GM23248 (cell line): ENCODE data around the gene TRIOBP. TPM values are rescaled to one million over a fixed set of nuclear protein-coding genes. Genes with fewer than 3 reads are reported as not detected.

Source experiments
- DNase-seq: peaks from one replicate; pipeline ENCODE4 v3.0.0-alpha.2; 2015
- H2AFZ ChIP-seq: fragments of 200-600 bp; sonication (generic); 2 replicates; pipeline ENCODE4 v1.6.1; 2016; ENCODE audit warnings: antibody characterized with exemption
- H3F3A ChIP-seq: fragments of 200-600 bp; sonication (generic); 2 replicates; pipeline ENCODE4 v1.6.1; 2016; ENCODE audit warnings: mild to moderate bottlenecking, antibody characterized with exemption, mixed run types; ENCODE audit not compliant: insufficient read depth
- H3K27ac ChIP-seq: fragments of 200-600 bp; sonication (generic); 2 replicates; pipeline ENCODE4 v1.5.1; 2016; ENCODE audit warnings: mild to moderate bottlenecking
- H3K27me3 ChIP-seq: fragments of 200-600 bp; sonication (generic); replicated peaks from 2 replicates; pipeline ENCODE4 v1.6.1; 2016; ENCODE audit warnings: mild to moderate bottlenecking; ENCODE audit not compliant: insufficient read depth
- H3K36me3 ChIP-seq: fragments of 200-600 bp; sonication (generic); 2 replicates; pipeline ENCODE4 v1.6.1; 2016; ENCODE audit warnings: low read depth, mild to moderate bottlenecking
- H3K4me1 ChIP-seq: fragments of 200-600 bp; sonication (generic); 2 replicates; pipeline ENCODE4 v1.6.1; 2016; ENCODE audit warnings: mild to moderate bottlenecking; ENCODE audit not compliant: insufficient read depth
- H3K4me2 ChIP-seq: fragments of 200-600 bp; sonication (generic); one replicate; pipeline ENCODE4 v1.6.1; 2016; ENCODE audit warnings: mild to moderate bottlenecking; ENCODE audit not compliant: unreplicated experiment
- H3K4me3 ChIP-seq: fragments of 200-600 bp; sonication (generic); 2 replicates; pipeline ENCODE4 v1.5.1; 2016; ENCODE audit warnings: mild to moderate bottlenecking
- H3K79me2 ChIP-seq: fragments of 200-600 bp; sonication (generic); 2 replicates; pipeline ENCODE4 v1.6.1; 2016; ENCODE audit warnings: mild to moderate bottlenecking; ENCODE audit not compliant: insufficient read depth
- H3K9ac ChIP-seq: fragments of 200-600 bp; sonication (generic); 2 replicates; pipeline ENCODE4 v1.6.1; 2016; ENCODE audit warnings: mild to moderate bottlenecking
- H3K9me2 ChIP-seq: fragments of 200-600 bp; sonication (generic); 2 replicates; pipeline ENCODE4 v1.6.1; 2016; ENCODE audit warnings: mixed run types, mild to moderate bottlenecking, moderate library complexity; ENCODE audit not compliant: insufficient read depth
- H3K9me3 ChIP-seq: fragments of 200-600 bp; sonication (generic); one replicate; pipeline ENCODE4 v1.6.1; 2017; ENCODE audit warnings: low read depth
- H4K20me1 ChIP-seq: fragments of 200-600 bp; sonication (generic); 2 replicates; pipeline ENCODE4 v1.6.0; 2016; ENCODE audit not compliant: insufficient read depth
- EZH2 ChIP-seq: fragments of 200-600 bp; sonication (generic); IDR thresholded peaks from 2 replicates; pipeline ENCODE4 v1.6.1; 2018; ENCODE audit warnings: antibody characterized with exemption, mild to moderate bottlenecking; ENCODE audit not compliant: insufficient read depth, poor library complexity, severe bottlenecking
- EZH2phosphoT487 ChIP-seq: fragments of 200-600 bp; sonication (generic); IDR thresholded peaks from 2 replicates; pipeline ENCODE4 v1.6.1; 2018; ENCODE audit warnings: antibody characterized with exemption, moderate library complexity, mild to moderate bottlenecking, low read depth; ENCODE audit not compliant: insufficient read depth
- WGBS, 2 experiments: methylation state at CpG; one replicate each; pipeline ENCODE4 v1.1.6; 2015 to 2017; ENCODE audit warnings: low lambda C conversion rate in 2 of 2, low coverage in 1 of 2; ENCODE audit errors: missing lambda C conversion rate in 2 of 2; 5-methylcytosine and 5-hydroxymethylcytosine counted together
- in situ Hi-C: fragments of 300-500 bp; cut with MboI; formaldehyde crosslinking; loops from 2 replicates; pipeline ENCODE4 v1.15.0; 2020
- polyA plus RNA-seq: library from polyadenylated mRNA; unstranded; fragments of >200 nt; fragmentation: Nextera tagmentation; extraction: Ambion mirVana; gene quantifications from 2 replicates; pipeline ENCODE4 v1.2.1, GENCODE V29; 2016
- total RNA-seq: library from RNA; depleted of rRNA; stranded (reverse); fragments of >200 nt; shearing (Covaris generic); gene quantifications from 2 replicates; pipeline ENCODE4 v1.2.3, GENCODE V29; 2014

TRIOBP gene
- total and polyA plus RNA-seq, 2 experiments from 2014 or later = 123 to 135 TPM

GRCh38 chr22:37816543-37817180 lies 119.8 kb downstream of the TRIOBP start:
- no peak for TF ChIP-seq EZH2phosphoT487
- TF ChIP-seq EZH2 = no peak
- Histone ChIP-seq H3F3A (no peaks in the 10 kb centered on the region), H3K36me3 (no peaks in the 10 kb centered on the region), H3K9ac (no peak overlapping the region), H3K4me1 (0 out of 2 replicates have a peak, but pooled peaks cover 3% of the 10 kb centered on the region), H3K27me3 (no peaks in the 10 kb centered on the region), H3K9me3 (no peaks in the 10 kb centered on the region), H4K20me1 (no peaks in the 10 kb centered on the region), H3K79me2 (no peaks in the 10 kb centered on the region), H3K9me2 (no peaks in the 10 kb centered on the region), H3K27ac (no peak overlapping the region), H3K4me3 (no peak overlapping the region), H3K4me2 (no peak overlapping the region), H2AFZ (no peak overlapping the region)
- 91 to 92% methylated on average over 23 of the region's 23 CpGs for WGBS, 2 experiments
- in situ Hi-C loops = no loop called here
- no peak for DNase-seq

DNA sequence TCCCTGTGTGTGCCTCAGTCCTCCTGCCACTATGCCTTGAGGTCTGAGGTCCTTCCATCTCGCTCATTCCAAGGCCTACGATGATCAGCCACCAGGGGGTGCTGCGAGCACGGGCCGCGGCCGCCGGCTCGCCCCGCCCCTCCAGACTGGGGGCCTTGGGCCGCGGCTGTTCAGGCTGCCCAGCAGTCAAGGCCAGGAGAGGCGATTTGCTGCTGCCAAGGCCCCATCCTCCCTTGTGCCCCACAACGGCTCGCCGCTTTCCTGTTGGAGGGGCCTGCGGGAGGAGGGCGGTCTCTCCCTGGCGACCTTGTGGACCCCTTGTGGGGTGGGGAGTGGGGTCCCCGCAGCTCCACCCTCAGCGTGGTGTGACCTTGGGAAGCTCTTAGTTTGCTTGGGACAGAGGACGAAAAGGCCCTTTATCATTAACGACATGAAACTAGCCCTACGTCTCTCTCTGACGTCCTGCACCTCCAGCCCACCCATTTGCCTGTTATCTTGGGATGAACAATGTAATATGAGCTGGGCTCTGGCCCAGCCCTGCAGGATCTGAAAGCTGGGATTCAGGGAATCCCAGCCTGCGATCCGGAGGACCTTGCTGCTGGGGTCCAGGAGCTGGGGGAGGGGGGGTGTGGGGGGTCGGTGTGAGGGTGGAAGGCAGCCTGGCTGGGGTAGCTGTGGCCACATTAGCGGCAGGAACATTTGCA lies 121.0 kb downstream of the TRIOBP start:
- Histone ChIP-seq H3F3A (no peaks in the 10 kb centered on the region), H3K9me3 (no peaks in the 10 kb centered on the region), H3K36me3 (no peaks in the 10 kb centered on the region), H3K4me1 (0 out of 2 replicates have a peak, but pooled peaks cover 3% of the 10 kb centered on the region), H3K9ac (peak overlapping the region; percentile 68), H2AFZ (peak overlapping the region; percentile 91), H4K20me1 (no peaks in the 10 kb centered on the region), H3K4me2 (peak overlapping the region; percentile 95), H3K27me3 (no peaks in the 10 kb centered on the region), H3K27ac (no peak overlapping the region), H3K9me2 (no peaks in the 10 kb centered on the region), H3K79me2 (no peaks in the 10 kb centered on the region), H3K4me3 (peak overlapping the region; percentile 65)
- DNase-seq = peak; percentile 86
- TF ChIP-seq EZH2phosphoT487 = no peak
- no peak for TF ChIP-seq EZH2
- 1 to 3% methylated on average over 24 to 28 of the region's 29 CpGs for WGBS, 2 experiments
- in situ Hi-C loops = no loop called here

- Histone ChIP-seq H2AFZ (peak overlapping the region; percentile 47), H3K27me3 (no peaks in the 10 kb centered on the region), H4K20me1 (no peaks in the 10 kb centered on the region), H3K9me2 (no peaks in the 10 kb centered on the region), H3K36me3 (no peaks in the 10 kb centered on the region), H3K4me2 (peak overlapping the region; percentile 95), H3K4me3 (peak overlapping the region; percentile 65), H3K27ac (no peak overlapping the region), H3K9ac (no peak overlapping the region), H3K79me2 (no peaks in the 10 kb centered on the region), H3K4me1 (0 out of 2 replicates have a peak, but pooled peaks cover 3% of the 10 kb centered on the region), H3F3A (no peaks in the 10 kb centered on the region), H3K9me3 (no peaks in the 10 kb centered on the region)
- in situ Hi-C loops = no loop called here
- no peak for TF ChIP-seq EZH2
- no peak for TF ChIP-seq EZH2phosphoT487
- DNase-seq = peak; percentile 84
- WGBS, 2 experiments = 4 to 5% methylated on average over 62 to 63 of the region's 68 CpGs
Observed at GRCh38 chr22:37818409-37819104, 121.7 kb downstream of the TRIOBP start.

DNA sequence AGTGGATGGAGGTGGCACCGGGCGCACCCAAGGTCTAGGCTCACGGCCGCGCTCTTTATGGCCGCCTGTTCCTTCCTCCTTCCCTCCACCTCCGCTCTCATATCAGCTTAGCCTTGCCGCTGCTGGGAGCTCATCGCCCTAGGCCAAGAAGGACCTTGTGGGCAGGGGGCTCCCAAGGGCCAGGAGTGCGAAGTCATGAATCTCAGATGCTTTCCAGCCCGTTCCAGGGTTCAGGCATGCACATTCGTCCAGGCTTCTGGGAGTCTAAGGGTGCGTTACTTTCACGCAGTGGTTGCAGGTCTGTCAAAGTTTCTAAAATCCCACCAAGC lies 122.2 kb downstream of the TRIOBP start:
- Histone ChIP-seq H2AFZ (peak overlapping the region; percentile 47), H3K9me2 (no peaks in the 10 kb centered on the region), H3K27ac (no peak overlapping the region), H3K4me1 (0 out of 2 replicates have a peak, but pooled peaks cover 3% of the 10 kb centered on the region), H3K9me3 (no peaks in the 10 kb centered on the region), H3K79me2 (no peaks in the 10 kb centered on the region), H3K4me3 (peak overlapping the region; percentile 65; the same call in 1 of the 2 replicates), H3K36me3 (no peaks in the 10 kb centered on the region), H3K27me3 (no peaks in the 10 kb centered on the region), H3K4me2 (peak overlapping the region; percentile 95), H4K20me1 (no peaks in the 10 kb centered on the region), H3F3A (no peaks in the 10 kb centered on the region), H3K9ac (no peak overlapping the region)
- TF ChIP-seq EZH2phosphoT487 = no peak
- no peak for TF ChIP-seq EZH2
- DNase-seq = no peak
- 49 to 51% methylated on average over 14 of the region's 14 CpGs for WGBS, 2 experiments
- in situ Hi-C loops = no loop called here
